ENCODE results near the gene VPS52.

DNA sequence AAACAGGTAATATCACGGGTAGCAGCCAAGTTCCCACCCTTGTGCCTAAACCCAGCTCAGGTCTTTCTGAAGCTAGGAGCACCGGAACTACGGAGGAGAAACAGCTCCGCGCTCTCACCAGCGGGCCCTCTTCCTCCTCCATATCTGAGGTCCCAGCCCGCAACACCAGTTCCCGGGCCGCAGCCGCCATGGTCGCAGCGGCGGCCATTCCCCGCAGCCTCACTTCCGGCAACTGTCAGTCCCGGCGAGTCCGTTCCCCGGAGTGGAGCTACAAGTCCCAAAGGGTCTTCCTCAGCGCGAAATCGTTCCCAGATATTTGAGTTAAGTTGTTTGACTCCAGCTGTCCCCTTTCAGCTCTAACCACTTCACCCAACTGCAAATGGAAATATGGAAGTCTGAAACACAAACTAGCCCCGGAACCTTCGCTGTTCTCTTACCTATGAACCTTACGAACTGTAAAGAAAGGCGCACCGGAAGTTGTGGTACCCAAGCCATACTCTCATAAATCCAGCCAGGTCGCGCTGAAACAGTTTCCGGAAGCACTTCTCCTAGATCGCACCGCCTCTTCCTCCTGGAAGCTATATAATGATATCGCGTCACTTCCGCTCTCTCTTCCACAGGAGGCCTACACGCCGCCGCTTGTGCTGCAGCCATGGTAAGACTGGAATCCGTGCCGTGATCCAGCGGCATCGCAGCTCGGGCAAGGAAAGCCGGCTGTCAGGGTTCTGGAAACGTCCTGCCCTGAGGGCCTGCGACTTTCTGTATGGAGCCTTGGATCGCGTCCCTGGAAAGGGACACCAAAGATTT, at the start of gene VPS52, which contains the start of gene RPS18:
- TF ChIP-seq, protein P1, sequence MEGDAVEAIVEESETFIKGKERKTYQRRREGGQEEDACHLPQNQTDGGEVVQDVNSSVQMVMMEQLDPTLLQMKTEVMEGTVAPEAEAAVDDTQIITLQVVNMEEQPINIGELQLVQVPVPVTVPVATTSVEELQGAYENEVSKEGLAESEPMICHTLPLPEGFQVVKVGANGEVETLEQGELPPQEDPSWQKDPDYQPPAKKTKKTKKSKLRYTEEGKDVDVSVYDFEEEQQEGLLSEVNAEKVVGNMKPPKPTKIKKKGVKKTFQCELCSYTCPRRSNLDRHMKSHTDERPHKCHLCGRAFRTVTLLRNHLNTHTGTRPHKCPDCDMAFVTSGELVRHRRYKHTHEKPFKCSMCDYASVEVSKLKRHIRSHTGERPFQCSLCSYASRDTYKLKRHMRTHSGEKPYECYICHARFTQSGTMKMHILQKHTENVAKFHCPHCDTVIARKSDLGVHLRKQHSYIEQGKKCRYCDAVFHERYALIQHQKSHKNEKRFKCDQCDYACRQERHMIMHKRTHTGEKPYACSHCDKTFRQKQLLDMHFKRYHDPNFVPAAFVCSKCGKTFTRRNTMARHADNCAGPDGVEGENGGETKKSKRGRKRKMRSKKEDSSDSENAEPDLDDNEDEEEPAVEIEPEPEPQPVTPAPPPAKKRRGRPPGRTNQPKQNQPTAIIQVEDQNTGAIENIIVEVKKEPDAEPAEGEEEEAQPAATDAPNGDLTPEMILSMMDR (conservative IDR thresholded peaks at IDR 0.05) = no peak
- no peak for TF ChIP-seq EZH2 (IDR thresholded peaks at IDR 0.05; ENCODE audit: low read depth)
